ENCODE measurements around the gene SEMA3B.

Gene SEMA3B

GRCh38 chr3:50290161-50290641 lies 21.3 kb downstream of the SEMA3B start:
- CTCF ChIA-PET = interaction anchor here (0.6 kb wide), 1 partner anchor 488 kb away, joined by 3 read pairs; no protein-coding TSS in a partner anchor
- no peaks in the 10 kb centered on the region for H3K9me3 ChIP-seq (ENCODE audit: control insufficient read depth, insufficient read depth, low read depth, low read length)
- TF ChIP-seq ZNF416 (tag by site-specific recombination; IDR thresholded peaks at IDR 0.05) (no peak), ZFP69B (tag by site-specific recombination; IDR thresholded peaks at IDR 0.05) (no peak), MZF1 (tag by site-specific recombination; IDR thresholded peaks at IDR 0.05; ENCODE audit: borderline replicate concordance) (no peak), INSM2 (tag by site-specific recombination; IDR thresholded peaks at IDR 0.05) (no peak), ZNF16 (tag by site-specific recombination; IDR thresholded peaks at IDR 0.05; ENCODE audit: low read depth) (no peak), ZNF266 (tag by site-specific recombination; IDR thresholded peaks at IDR 0.05; ENCODE audit: low read depth) (no peak), GLI2 (tag by site-specific recombination; IDR thresholded peaks at IDR 0.05; ENCODE audit: borderline replicate concordance, low read depth) (no peak), EGR2 (tag by site-specific recombination; IDR thresholded peaks at IDR 0.05; ENCODE audit: low read depth) (peak; percentile 31; the same call in 1 of the 2 replicates), ZSCAN16 (tag by site-specific recombination; IDR thresholded peaks at IDR 0.05) (no peak), SCRT2 (tag by site-specific recombination; IDR thresholded peaks at IDR 0.05) (no peak), ZNF670 (tag by site-specific recombination; IDR thresholded peaks at IDR 0.05; ENCODE audit: low read depth) (no peak), SP3 (tag by site-specific recombination; IDR thresholded peaks at IDR 0.05) (no peak), REST (tag by site-specific recombination; IDR thresholded peaks at IDR 0.05) (0 out of 2 replicates have a peak, but pooled peaks have one; percentile 25), ZNF302 (tag by site-specific recombination; IDR thresholded peaks at IDR 0.05; ENCODE audit: low read depth) (no peak), ZNF140 (tag by site-specific recombination; IDR thresholded peaks at IDR 0.05) (no peak), CTCF (tag by site-specific recombination; IDR thresholded peaks at IDR 0.05) (no peak), GLIS1 (tag by site-specific recombination; IDR thresholded peaks at IDR 0.05) (0 out of 2 replicates have a peak, but pooled peaks have one; percentile 14), ZSCAN30 (tag by site-specific recombination; IDR thresholded peaks at IDR 0.05) (no peak)
- peaks cover 0 to 46% of the 10 kb centered on the region in 2 experiments; a peak in 1 of 3 replicates for H3K36me3 ChIP-seq (ENCODE audit: control insufficient read depth in 2 of 2, insufficient read depth in 1 of 2, low read length in 2 of 2)
- POLR2A ChIA-PET = interaction anchor here (0.6 to 1.2 kb wide), 2 partner anchors 16 to 47 kb away, joined by 5 read pairs; no protein-coding TSS in a partner anchor
- no peak overlapping the region for H3K4me3 ChIP-seq (ENCODE audit: low read depth, low read length)
- H3K4me1 ChIP-seq (ENCODE audit: control insufficient read depth, insufficient read depth, low read length) = no peaks in the 10 kb centered on the region
- no peak overlapping the region for H3K27ac ChIP-seq (ENCODE audit: extremely low read depth, low read depth, low read length)
